GM23338 (cell line): Measurements from ENCODE around the gene MTPN.

Experiments
- EZH2 ChIP-seq: fragments of 200-600 bp; sonication (generic); IDR thresholded peaks from one replicate; pipeline ENCODE4 v1.8.0; 2017; ENCODE audit warnings: antibody characterized with exemption, mild to moderate bottlenecking, low read depth; ENCODE audit not compliant: unreplicated experiment
- EZH2phosphoT487 ChIP-seq: fragments of 200-600 bp; sonication (generic); IDR thresholded peaks from one replicate; pipeline ENCODE4 v1.8.1; 2018; ENCODE audit warnings: antibody characterized with exemption; ENCODE audit not compliant: unreplicated experiment
- REST ChIP-seq: IDR thresholded peaks from one replicate; pipeline ENCODE4 v1.6.1; 2018; ENCODE audit warnings: antibody characterized with exemption; ENCODE audit not compliant: unreplicated experiment
- STAT1 ChIP-seq: IDR thresholded peaks from one replicate; pipeline ENCODE4 v1.6.1; 2016; ENCODE audit warnings: antibody characterized with exemption; ENCODE audit not compliant: unreplicated experiment
- TF ChIP-seq, protein P1 (sequence below), 2 experiments: fragments of 200-600 bp in 1 of 2; sonication (generic) in 1 of 2; conservative IDR thresholded peaks; 2 replicates each; pipeline versions ENCODE4 v1.5.1 to v1.6.1; 2016 to 2017; ENCODE audit warnings: antibody characterized with exemption in 2 of 2, low read depth in 2 of 2, mild to moderate bottlenecking in 2 of 2, moderate library complexity in 1 of 2

DNA sequence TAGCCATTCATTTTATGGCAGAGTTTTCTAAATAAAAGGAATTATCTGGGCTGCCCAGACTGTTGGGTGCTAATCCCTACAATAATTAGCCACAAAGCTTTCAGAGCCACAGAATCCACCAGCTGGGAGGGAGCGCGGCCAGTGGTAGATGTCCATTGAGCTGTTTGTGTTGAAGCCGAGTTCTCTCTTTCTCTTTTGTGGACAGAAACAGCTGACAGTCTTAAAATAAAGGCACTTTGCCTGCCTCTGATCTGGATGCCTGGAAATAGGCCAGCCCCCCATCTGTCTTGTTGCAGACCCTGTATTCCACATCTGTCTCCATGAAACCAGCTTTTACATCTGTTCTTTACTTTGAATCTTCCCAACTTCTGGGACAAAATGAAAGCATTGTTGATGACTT, 66.1 kb downstream of the MTPN start:
- TF ChIP-seq REST (no peak), EZH2phosphoT487 (no peak), EZH2 (no peak), STAT1 (no peak)
- TF ChIP-seq, protein P1, sequence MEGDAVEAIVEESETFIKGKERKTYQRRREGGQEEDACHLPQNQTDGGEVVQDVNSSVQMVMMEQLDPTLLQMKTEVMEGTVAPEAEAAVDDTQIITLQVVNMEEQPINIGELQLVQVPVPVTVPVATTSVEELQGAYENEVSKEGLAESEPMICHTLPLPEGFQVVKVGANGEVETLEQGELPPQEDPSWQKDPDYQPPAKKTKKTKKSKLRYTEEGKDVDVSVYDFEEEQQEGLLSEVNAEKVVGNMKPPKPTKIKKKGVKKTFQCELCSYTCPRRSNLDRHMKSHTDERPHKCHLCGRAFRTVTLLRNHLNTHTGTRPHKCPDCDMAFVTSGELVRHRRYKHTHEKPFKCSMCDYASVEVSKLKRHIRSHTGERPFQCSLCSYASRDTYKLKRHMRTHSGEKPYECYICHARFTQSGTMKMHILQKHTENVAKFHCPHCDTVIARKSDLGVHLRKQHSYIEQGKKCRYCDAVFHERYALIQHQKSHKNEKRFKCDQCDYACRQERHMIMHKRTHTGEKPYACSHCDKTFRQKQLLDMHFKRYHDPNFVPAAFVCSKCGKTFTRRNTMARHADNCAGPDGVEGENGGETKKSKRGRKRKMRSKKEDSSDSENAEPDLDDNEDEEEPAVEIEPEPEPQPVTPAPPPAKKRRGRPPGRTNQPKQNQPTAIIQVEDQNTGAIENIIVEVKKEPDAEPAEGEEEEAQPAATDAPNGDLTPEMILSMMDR (conservative IDR thresholded peaks at IDR 0.05; ENCODE audit: low read depth in 2 of 2) = no peak
